Fibroblast of skin of right biceps (primary cell): Measurements from ENCODE around the gene OR2H1.
"Not testable (repeated sequence)": the region's sequence is repeated elsewhere in the genome, so short reads cannot be mapped to it uniquely, and the experiment has no call there.

Experiments
- DNase-seq: peaks from one replicate; pipeline ENCODE4 v3.0.0-alpha.2; 2013

OR2H1 gene

GRCh38 chr6:29456971-29457370, at the start of gene OR2H1, which contains the start of gene OR11A1:
OR2H1 (plus strand) TSS chr6:29457155; CDS start chr6:29461770, 4,615 bp downstream.
OR11A1 (minus strand) TSS chr6:29457071; CDS start chr6:29427641, 29,430 bp downstream.
- DNase-seq, result no peak

DNA sequence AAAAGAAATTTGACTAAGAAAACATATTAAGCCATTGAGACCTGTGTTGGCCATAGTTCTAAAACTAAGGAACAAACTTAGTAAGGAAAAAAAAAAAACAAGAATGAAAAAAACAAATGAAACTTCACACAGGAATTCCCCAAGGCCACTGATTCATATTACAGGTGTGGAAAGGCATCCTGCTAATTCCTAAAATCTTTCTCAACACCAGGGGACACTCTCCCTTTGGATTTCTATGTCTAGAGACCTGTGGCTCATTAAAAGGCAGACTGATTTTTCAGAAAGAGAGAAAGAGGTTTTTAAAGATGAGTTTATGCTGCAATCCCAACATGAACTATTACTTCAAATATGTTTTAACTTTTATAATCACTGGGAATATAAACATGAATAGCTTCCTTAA, 42.4 kb upstream of the OR2H1 start, which contains the start of gene OR12D1:
OR12D1 (plus strand) TSS at position 341 of the 400 bp plus-strand sequence.
- DNase-seq, result no peak

GRCh38 chr6:29419516-29419915, 37.4 kb upstream of the OR2H1 start:
- no peak for DNase-seq

GRCh38 chr6:29424168-29424567, 32.8 kb upstream of the OR2H1 start:
- DNase-seq, result no peak

- DNase-seq, result no peak
Measured at GRCh38 chr6:29424575-29424974, 32.4 kb upstream of the OR2H1 start.

DNA sequence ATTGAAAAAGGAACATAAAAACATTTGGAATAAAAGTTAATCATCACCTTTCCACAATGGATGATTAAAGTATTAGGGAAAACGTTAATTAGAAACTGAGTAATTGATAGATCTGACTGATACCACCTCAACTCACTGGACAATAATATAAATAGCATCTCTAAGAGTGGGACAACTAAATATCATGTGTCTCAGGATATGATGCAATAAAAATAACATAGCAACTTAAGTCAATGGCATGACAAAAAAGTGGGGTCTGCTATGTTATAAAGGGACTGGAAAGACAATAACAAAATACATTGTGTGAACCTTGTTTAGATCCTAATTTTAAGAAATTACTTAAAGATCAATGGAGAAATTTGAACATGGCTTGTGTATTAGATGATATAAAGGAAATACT, 31.9 kb upstream of the OR2H1 start:
- no peak for DNase-seq

DNA sequence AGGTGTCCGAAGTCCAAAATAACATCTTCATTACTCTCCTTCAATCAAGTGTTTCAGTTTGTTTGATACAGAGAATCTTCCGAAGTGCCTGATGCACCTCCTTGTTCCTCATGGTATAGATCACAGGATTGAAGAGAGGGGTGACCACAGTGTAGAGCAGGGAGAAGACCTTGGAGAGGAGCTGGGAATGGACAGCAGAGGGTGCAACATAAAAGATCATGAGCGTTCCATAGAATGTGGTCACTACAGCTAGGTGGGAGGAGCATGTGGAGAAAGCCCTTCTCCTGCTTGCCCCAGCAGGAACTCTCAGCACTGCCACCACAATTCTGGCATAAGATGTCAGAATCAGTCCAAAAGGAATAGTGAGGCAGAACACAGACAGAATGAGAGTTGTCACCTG, 30.3 kb upstream of the OR2H1 start:
- no peak for DNase-seq

DNA sequence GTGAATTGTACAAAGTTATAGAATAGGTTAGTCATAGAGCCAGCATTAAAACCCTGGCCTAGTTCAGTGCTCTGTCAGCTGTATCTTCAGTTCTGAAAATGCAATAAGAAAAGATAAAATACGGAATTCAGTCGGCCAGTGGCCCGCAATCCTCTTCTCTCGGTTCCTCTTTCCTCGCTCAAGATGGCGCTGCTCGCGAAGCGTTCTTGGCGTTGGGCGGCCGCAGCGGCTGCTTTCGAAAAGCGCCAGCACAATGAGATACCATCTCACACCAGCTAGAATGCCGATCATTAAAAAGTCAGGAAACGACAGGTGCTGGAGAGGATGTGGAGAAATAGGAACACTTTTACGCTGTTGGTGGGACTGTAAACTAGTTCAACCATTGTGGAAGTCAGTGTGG, 20.2 kb upstream of the OR2H1 start:
- not testable (repeated sequence) for DNase-seq

GRCh38 chr6:29439006-29439405, 17.9 kb upstream of the OR2H1 start, which contains the start of gene OR10C1:
OR10C1 (plus strand) TSS chr6:29439306; CDS start chr6:29440016, 710 bp downstream.
- DNase-seq, result no peak

DNA sequence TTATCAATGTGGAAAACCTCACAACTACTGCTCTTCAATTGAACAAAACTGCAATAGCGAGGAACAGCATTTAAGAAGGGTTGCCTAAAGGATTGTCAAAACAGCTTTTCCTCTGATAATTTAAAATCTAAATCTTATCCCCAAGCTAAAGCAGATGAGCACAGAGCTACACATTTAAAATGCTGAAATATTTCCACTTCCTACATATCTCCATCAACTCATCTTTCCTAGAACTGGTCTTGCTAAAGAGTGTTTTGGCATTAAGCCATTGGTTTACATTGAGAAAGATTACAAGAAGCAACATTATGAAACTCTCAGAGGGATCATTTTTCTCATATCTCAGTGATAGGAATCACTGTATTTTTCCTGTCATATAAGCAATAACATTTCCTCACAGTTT, 14.2 kb upstream of the OR2H1 start:
- DNase-seq, result no peak

GRCh38 chr6:29444031-29444430, 12.9 kb upstream of the OR2H1 start:
- not testable (repeated sequence) for DNase-seq

DNA sequence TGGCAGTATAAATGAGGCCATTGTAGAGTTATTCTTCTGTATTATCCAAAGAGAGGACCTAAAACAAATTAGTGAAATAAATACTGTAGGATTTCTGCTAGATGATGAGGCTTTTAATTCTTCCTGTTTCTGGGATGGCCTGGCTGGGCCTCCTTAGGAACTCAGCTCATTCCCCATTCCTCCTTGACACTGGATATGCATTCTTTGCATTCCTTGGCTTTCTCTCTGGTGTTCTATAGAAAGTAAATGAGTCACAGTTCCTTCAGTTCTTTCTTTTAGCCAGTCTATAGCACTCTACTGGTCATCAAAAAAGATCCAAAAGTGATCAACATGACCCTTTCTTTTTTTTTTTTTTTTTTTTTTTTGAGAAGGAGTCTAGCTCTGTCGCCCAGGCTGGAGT, 9.3 kb upstream of the OR2H1 start:
- DNase-seq, result no peak

DNA sequence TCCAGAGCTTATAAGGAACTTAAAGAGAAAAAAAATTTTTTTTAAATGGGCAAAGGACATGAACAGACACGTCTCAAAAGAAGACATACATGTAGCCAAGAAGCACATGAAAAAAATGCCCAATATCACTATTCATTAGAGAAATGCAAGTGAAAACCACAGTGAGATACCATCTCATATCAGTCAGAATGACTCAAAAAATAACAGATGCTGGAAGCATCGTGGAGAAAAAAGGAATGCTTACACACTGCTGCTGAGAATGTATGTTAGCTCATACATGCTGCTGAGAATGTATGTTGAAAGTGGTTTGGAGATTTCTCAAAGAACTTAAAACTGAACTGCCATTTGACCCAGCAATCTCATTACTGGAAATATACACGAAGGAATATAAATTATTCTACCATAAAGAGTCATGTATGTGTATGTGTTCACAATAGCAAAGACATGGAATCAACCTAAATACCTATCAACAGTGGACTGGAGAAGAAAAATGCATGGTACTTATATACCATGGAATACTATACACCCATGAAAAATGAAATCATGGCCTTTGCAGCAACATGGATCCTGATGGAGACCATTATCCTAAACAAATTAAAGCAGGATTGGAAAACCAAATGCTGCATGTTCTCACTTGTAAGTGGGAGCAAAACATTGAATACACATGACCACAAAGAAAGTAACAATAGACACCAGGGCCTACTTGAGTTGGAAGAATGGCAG, 5.3 kb upstream of the OR2H1 start:
- DNase-seq, result no peak

- no peak for DNase-seq
Measured at GRCh38 chr6:29461021-29461814, 4.3 kb downstream of the OR2H1 start.

DNA sequence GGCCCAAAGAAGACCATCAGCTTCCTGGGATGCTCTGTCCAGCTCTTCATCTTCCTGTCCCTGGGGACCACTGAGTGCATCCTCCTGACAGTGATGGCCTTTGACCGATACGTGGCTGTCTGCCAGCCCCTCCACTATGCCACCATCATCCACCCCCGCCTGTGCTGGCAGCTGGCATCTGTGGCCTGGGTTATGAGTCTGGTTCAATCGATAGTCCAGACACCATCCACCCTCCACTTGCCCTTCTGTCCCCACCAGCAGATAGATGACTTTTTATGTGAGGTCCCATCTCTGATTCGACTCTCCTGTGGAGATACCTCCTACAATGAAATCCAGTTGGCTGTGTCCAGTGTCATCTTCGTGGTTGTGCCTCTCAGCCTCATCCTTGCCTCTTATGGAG, 5.1 kb downstream of the OR2H1 start:
- DNase-seq, result no peak

- DNase-seq, result no peak
Measured at GRCh38 chr6:29465279-29465678, 8.3 kb downstream of the OR2H1 start.

DNA sequence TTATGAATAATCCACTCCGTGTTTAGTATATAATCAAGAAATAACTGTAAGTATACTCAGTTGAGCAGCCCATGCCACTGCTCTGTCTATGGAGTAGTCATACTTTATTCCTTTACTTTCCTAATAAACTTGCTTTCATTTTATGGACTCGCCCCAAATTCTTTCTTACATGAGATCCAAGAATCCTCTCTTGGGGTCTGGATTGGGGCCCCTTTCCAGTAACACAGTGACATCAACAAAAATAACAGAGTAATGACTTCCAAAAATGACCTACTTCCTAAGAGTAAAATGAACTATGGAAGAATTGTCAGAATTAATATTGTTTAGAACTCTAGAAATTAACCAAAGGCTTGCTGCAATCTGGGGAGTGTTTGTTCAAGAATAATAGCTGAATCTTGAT, 8.8 kb downstream of the OR2H1 start:
- no peak for DNase-seq

GRCh38 chr6:29466241-29466640, 9.3 kb downstream of the OR2H1 start:
- DNase-seq, result no peak

DNA sequence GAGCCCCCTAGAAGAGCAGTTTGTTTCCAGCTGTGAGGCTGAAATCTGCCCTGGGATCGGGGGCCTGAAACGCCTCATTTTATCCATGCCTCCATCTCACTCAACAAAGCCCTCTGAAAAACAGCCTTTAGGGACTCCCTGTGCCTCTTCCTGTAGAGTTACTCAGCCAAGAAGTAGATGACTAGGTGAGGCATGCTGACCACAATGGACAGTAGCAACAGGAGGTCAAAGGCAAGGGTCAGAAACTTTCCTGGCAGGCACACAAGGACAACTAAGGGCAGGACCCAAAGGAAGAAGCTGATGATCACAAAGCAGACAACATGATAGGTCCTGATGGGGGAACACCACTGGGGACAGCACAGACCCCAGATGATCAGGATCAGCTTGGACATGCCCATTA, 18.0 kb downstream of the OR2H1 start:
- DNase-seq, result no peak

DNA sequence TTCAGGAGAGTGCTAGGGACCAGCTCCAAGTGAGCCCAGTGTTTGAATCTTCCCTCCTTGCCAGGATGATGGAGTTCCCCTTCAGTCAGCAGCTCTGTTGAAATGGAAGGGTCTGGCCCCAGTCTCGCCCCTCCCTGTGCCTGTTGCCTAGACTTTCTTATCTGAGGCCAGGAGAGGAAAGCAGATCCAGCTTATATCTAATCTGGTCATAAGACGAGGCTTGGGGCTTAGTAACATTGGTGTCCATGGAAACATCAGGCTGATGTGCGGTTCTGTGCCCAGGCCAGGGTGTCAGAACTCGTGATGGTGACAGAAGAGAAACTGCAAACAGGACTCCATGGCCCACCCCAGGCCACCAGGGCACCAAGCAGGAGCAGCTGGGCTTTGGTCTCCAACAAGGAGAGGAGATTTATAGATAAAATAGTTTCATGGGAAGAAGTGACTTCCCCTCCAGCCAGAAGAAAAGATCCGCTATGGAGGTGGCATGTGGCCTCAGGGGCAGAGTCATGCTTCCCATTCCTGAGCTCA, 21.0 kb downstream of the OR2H1 start:
- DNase-seq, result no peak

- DNase-seq, result no peak
Measured at GRCh38 chr6:29478740-29479139, 21.8 kb downstream of the OR2H1 start.

DNA sequence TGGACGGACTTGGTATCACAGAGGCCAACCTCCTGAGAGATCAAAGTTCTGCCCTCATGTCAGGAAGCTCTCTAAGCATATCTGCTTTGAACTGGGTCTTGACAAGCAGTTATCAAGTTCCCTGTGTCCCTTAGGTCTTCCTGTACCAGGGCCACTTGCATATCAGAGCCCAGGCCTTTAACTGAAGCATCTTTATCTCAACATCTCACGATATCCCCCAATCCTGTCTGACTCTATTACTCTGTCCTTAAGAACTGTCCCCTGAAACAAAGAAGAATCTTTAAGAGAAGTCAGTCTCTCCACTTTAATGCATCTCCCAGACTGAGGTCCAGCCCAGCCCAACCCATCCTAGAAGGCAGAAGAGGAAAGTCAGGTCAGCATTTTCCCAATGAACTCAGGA, 22.6 kb downstream of the OR2H1 start:
- no peak for DNase-seq

- no peak for DNase-seq
Measured at GRCh38 chr6:29483186-29483585, 26.2 kb downstream of the OR2H1 start.

- no peak for DNase-seq
Measured at GRCh38 chr6:29483735-29484134, 26.8 kb downstream of the OR2H1 start.
